Body of pancreas (tissue), 4 donors: ENCODE data around the gene ABCA1. TPM values are rescaled to one million over a fixed set of nuclear protein-coding genes. Genes with fewer than 3 reads are reported as not detected.

ENCODE experiments used
- ATAC-seq: fragments of 150-250 bp; one replicate; pipeline ENCODE4 v1.9.1; 2016
- DNase-seq, 4 donors: peaks; one replicate each; pipeline ENCODE4 v3.0.0-alpha.2; 2019
- H3K27ac ChIP-seq, 4 donors: fragments of 200-600 bp; sonication (generic); 1 replicate in 3 of 4; 2 replicates in 1 of 4; pipeline versions ENCODE4 v1.5.1 to v1.6.1; 2016 to 2019; ENCODE audit warnings: mild to moderate bottlenecking in 1 of 4, mixed read lengths in 1 of 4, moderate library complexity in 1 of 4
- H3K27me3 ChIP-seq, 2 donors: fragments of 200-600 bp; sonication (generic); one replicate each; pipeline ENCODE4 v1.6.0; 2016; ENCODE audit warnings: mild to moderate bottlenecking in 1 of 2
- H3K36me3 ChIP-seq, 2 donors: fragments of 200-600 bp; sonication (generic); replicated peaks in 1 of 2; 2 replicates each; pipeline ENCODE4 v1.5.1; 2016; ENCODE audit warnings: low read depth in 2 of 2; ENCODE audit not compliant: insufficient read depth in 1 of 2
- H3K4me1 ChIP-seq: fragments of 200-600 bp; sonication (generic); one replicate; pipeline ENCODE4 v1.6.0; 2016
- H3K4me3 ChIP-seq, 2 donors: fragments of 200-600 bp; sonication (generic); 1 replicate in 1 of 2; 2 replicates in 1 of 2; pipeline ENCODE4 v1.5.1; 2016 to 2019
- H3K9me3 ChIP-seq, 3 donors: fragments of 200-600 bp; sonication (generic); 1 replicate in 2 of 3; 2 replicates in 1 of 3; pipeline ENCODE4 v1.5.1; 2016
- POLR2A ChIP-seq, 3 donors: fragments of 450-650 bp; IDR thresholded peaks; one replicate each; pipeline ENCODE4 v1.6.1; 2016; ENCODE audit warnings: antibody characterized with exemption in 3 of 3, mild to moderate bottlenecking in 2 of 3
- WGBS, 2 donors: methylation state at CpG; one replicate each; pipeline ENCODE4 v1.1.5; 2017; 5-methylcytosine and 5-hydroxymethylcytosine counted together
- intact Hi-C: fragments of 100-400 bp; cut with DNase I; formaldehyde crosslinking; loops from one replicate; pipeline ENCODE4 v1.15.1; 2023
- total RNA-seq, 2 donors: library from RNA; depleted of rRNA; stranded (reverse); fragments of >200 nt; gene quantifications; one replicate each; pipeline ENCODE4 v1.1.0, GENCODE V29; 2016
- TF ChIP-seq, protein P1 (sequence below), 7 experiments: fragments of 450-650 bp in 4 of 7; fragments of 200-600 bp in 3 of 7; sonication (generic) in 3 of 7; IDR thresholded peaks; one replicate each; pipeline ENCODE4 v1.5.1; 2016 to 2019; ENCODE audit warnings: antibody characterized with exemption in 7 of 7

Gene ABCA1
- total RNA-seq, 2 donors from 2014 or later: 18.1 to 18.9 TPM

DNA sequence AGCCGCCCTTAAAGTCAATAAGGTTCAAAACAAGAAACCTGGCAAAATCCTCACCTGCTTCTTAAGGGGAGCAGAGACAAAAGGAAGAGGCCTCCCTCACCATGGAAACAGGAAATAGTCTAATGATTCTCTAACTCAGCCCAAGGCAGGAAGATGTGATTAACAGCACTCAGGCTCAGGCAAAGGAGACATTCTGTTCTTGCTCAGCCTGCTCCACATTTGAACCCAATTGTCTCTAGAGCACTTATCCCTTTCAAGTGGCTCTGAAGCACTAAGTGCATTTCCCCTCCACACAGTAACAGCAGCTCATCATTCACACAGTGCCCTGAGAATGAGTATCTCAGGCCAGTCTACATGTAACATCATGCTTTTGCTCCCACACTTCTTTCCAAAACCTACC lies 91.7 kb downstream of the ABCA1 start:
- Histone ChIP-seq H3K4me3 (no peak overlapping the region), H3K4me1 (peaks cover 14% of the 10 kb centered on the region), H3K9me3 (no peaks in the 10 kb centered on the region), H3K36me3 (peaks cover 0 to 15% of the 10 kb centered on the region in 2 donors), H3K27ac (peak overlapping the region in 3 of 4 donors; percentile 1 to 23 (median 6)), H3K27me3 (no peaks in the 10 kb centered on the region)
- ATAC-seq: no peak
- WGBS, 2 donors: 84 to 100% methylated on average over 1 of the region's 1 CpG
- TF ChIP-seq POLR2A (IDR thresholded peaks at IDR 0.05): no peak
- TF ChIP-seq, protein P1, sequence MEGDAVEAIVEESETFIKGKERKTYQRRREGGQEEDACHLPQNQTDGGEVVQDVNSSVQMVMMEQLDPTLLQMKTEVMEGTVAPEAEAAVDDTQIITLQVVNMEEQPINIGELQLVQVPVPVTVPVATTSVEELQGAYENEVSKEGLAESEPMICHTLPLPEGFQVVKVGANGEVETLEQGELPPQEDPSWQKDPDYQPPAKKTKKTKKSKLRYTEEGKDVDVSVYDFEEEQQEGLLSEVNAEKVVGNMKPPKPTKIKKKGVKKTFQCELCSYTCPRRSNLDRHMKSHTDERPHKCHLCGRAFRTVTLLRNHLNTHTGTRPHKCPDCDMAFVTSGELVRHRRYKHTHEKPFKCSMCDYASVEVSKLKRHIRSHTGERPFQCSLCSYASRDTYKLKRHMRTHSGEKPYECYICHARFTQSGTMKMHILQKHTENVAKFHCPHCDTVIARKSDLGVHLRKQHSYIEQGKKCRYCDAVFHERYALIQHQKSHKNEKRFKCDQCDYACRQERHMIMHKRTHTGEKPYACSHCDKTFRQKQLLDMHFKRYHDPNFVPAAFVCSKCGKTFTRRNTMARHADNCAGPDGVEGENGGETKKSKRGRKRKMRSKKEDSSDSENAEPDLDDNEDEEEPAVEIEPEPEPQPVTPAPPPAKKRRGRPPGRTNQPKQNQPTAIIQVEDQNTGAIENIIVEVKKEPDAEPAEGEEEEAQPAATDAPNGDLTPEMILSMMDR (IDR thresholded peaks at IDR 0.05): no peak
- intact Hi-C loops: no loop called here
- DNase-seq: no peak

- H3K4me1 ChIP-seq: peaks cover 14% of the 10 kb centered on the region
- H3K27ac ChIP-seq: no peak overlapping the region
- H3K4me3 ChIP-seq: no peak overlapping the region
- H3K9me3 ChIP-seq: no peaks in the 10 kb centered on the region
- TF ChIP-seq POLR2A (IDR thresholded peaks at IDR 0.05): no peak
- TF ChIP-seq, protein P1 (IDR thresholded peaks at IDR 0.05): no peak
- whole genome bisulfite sequencing, 2 donors: 86% methylated on average over 3 of the region's 3 CpGs
- H3K36me3 ChIP-seq: peaks cover 0 to 16% of the 10 kb centered on the region in 2 donors
- intact Hi-C loops: no loop called here
- ATAC-seq (no peak), DNase-seq (peak in 1 of 4 donors; percentile 38)
- H3K27me3 ChIP-seq: no peaks in the 10 kb centered on the region
Observed at GRCh38 chr9:104835161-104835560, 92.8 kb downstream of the ABCA1 start.

DNA sequence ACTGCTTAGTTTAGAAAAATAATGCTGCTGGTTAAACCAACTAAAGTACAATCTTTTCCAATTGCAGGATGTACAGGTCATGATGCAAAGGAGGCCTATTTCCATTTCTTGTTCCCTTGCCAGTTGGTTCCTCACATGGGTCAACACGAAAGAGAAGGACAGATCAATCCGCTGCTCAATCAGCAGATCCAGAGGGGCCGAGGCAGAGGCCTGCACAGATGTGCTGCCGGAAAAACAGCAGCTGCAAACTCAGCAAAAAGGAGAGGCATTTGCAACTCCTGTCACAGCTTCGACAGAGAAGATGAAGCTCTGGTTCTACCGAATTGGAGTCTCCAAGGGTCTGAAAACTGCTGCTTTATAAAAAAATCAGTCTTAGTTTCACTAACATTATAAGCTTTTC lies 94.3 kb downstream of the ABCA1 start:
- intact Hi-C loops: no loop called here
- WGBS, 2 donors: 78 to 85% methylated on average over 6 of the region's 6 CpGs
- no peak for ATAC-seq

GRCh38 chr9:104831681-104832080 lies 96.3 kb downstream of the ABCA1 start:
- no peak for ATAC-seq
- Histone ChIP-seq H3K36me3 (peaks cover 0 to 38% of the 10 kb centered on the region in 2 donors), H3K4me1 (peaks cover 10% of the 10 kb centered on the region), H3K4me3 (no peak overlapping the region), H3K9me3 (no peaks in the 10 kb centered on the region), H3K27me3 (no peaks in the 10 kb centered on the region), H3K27ac (no peak overlapping the region)
- no peak for DNase-seq
- TF ChIP-seq, protein P1 (IDR thresholded peaks at IDR 0.05): no peak
- TF ChIP-seq POLR2A (IDR thresholded peaks at IDR 0.05): no peak
- WGBS, 2 donors: 85 to 90% methylated on average over 3 of the region's 3 CpGs
- intact Hi-C loops: no loop called here

More for the DNA sequence above, 94.3 kb downstream of the ABCA1 start:
- no peak for TF ChIP-seq POLR2A (IDR thresholded peaks at IDR 0.05)
- TF ChIP-seq, protein P1 (IDR thresholded peaks at IDR 0.05): no peak
- Histone ChIP-seq H3K9me3 (no peaks in the 10 kb centered on the region), H3K36me3 (peaks cover 0 to 23% of the 10 kb centered on the region in 2 donors), H3K27ac (no peak overlapping the region), H3K27me3 (no peaks in the 10 kb centered on the region), H3K4me1 (peaks cover 14% of the 10 kb centered on the region), H3K4me3 (no peak overlapping the region)
- DNase-seq: no peak

DNA sequence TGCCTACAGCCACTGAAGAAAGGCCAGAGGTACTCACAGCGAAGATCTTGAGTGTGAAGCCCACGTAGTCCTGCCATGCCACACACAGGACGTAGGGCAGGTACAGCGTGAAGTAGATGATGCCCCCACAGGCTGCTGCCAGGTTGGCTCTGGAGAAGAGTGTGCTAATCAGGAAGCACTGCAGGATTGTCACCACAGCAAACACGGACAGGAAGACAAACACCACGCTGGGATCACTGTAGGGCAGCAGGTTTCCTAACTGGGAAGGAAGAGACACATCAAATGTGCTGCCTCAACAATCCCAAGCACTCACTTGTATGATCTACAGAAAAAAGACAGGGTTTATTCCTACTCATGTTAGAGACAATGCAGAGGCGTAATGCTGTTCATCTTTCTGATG lies 101.0 kb downstream of the ABCA1 start:
- Histone ChIP-seq H3K27ac (no peak overlapping the region), H3K4me1 (no peaks in the 10 kb centered on the region), H3K36me3 (peaks cover 4 to 63% of the 10 kb centered on the region in 2 donors), H3K27me3 (no peaks in the 10 kb centered on the region), H3K9me3 (no peaks in the 10 kb centered on the region), H3K4me3 (no peak overlapping the region)
- WGBS, 2 donors: 84 to 85% methylated on average over 7 of the region's 7 CpGs
- intact Hi-C loops: no loop called here
- TF ChIP-seq POLR2A (IDR thresholded peaks at IDR 0.05): no peak
- TF ChIP-seq, protein P1 (IDR thresholded peaks at IDR 0.05): no peak
- DNase-seq (no peak), ATAC-seq (no peak)
